ENCODE data around the gene SLC16A9.

DNA sequence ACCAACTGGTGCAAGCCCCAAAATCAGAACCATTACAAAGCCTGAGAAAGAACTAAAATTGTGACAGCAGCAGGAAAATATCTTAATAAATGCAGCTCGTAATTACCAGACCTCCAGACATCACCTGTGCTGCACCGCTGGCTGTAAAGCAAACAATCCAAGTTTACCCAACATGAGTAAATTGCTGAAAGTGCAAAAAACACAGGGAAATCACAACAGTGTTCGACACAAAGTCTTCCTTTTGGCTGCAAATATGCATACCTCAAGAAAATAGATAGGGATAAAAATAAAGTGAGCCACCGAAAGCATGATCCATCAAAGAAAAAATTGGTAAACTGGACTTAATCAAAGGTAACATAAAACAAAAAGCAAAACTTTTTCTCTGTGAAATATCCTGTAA is 101.7 kb downstream of the SLC16A9 start:
- TF ChIP-seq, protein P1, sequence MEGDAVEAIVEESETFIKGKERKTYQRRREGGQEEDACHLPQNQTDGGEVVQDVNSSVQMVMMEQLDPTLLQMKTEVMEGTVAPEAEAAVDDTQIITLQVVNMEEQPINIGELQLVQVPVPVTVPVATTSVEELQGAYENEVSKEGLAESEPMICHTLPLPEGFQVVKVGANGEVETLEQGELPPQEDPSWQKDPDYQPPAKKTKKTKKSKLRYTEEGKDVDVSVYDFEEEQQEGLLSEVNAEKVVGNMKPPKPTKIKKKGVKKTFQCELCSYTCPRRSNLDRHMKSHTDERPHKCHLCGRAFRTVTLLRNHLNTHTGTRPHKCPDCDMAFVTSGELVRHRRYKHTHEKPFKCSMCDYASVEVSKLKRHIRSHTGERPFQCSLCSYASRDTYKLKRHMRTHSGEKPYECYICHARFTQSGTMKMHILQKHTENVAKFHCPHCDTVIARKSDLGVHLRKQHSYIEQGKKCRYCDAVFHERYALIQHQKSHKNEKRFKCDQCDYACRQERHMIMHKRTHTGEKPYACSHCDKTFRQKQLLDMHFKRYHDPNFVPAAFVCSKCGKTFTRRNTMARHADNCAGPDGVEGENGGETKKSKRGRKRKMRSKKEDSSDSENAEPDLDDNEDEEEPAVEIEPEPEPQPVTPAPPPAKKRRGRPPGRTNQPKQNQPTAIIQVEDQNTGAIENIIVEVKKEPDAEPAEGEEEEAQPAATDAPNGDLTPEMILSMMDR (IDR thresholded peaks at IDR 0.05) = no peak
- no peak for TF ChIP-seq POLR2A (IDR thresholded peaks at IDR 0.05)

All from thyroid gland (tissue), 4 donors.